Mucosa of rectum (tissue), 2 donors: ENCODE results near the gene TSC2.

ENCODE experiments used
- H3K27ac ChIP-seq, 2 donors: one replicate each; pipeline ENCODE4 v1.7.0; 2013; ENCODE audit warnings: inconsistent platforms in 2 of 2, low read depth in 2 of 2, low read length in 2 of 2
- H3K27me3 ChIP-seq, 2 donors: one replicate each; pipeline ENCODE4 v1.7.0; 2013; ENCODE audit warnings: low read length in 2 of 2; ENCODE audit not compliant: control insufficient read depth in 2 of 2, insufficient read depth in 2 of 2
- H3K36me3 ChIP-seq, 2 donors: one replicate each; pipeline ENCODE4 v1.7.0; 2013; ENCODE audit warnings: low read length in 2 of 2; ENCODE audit not compliant: control insufficient read depth in 2 of 2, insufficient read depth in 2 of 2
- H3K4me1 ChIP-seq, 2 donors: one replicate each; pipeline ENCODE4 v1.7.0; 2013; ENCODE audit warnings: low read length in 2 of 2, mild to moderate bottlenecking in 1 of 2; ENCODE audit not compliant: control insufficient read depth in 2 of 2, insufficient read depth in 2 of 2
- H3K4me3 ChIP-seq, 2 donors: one replicate each; pipeline ENCODE4 v1.7.0; 2013; ENCODE audit warnings: low read length in 2 of 2
- H3K9ac ChIP-seq, 2 donors: one replicate each; pipeline ENCODE4 v1.7.0; 2013; ENCODE audit warnings: low read length in 2 of 2, low read depth in 1 of 2, mild to moderate bottlenecking in 1 of 2
- H3K9me3 ChIP-seq, 2 donors: one replicate each; pipeline ENCODE4 v1.7.0; 2013; ENCODE audit warnings: low read length in 2 of 2; ENCODE audit not compliant: control insufficient read depth in 2 of 2
- donor health status: healthy.
- donor health status: Normal muscosa, but diverticular disease.

The TSC2 gene

DNA sequence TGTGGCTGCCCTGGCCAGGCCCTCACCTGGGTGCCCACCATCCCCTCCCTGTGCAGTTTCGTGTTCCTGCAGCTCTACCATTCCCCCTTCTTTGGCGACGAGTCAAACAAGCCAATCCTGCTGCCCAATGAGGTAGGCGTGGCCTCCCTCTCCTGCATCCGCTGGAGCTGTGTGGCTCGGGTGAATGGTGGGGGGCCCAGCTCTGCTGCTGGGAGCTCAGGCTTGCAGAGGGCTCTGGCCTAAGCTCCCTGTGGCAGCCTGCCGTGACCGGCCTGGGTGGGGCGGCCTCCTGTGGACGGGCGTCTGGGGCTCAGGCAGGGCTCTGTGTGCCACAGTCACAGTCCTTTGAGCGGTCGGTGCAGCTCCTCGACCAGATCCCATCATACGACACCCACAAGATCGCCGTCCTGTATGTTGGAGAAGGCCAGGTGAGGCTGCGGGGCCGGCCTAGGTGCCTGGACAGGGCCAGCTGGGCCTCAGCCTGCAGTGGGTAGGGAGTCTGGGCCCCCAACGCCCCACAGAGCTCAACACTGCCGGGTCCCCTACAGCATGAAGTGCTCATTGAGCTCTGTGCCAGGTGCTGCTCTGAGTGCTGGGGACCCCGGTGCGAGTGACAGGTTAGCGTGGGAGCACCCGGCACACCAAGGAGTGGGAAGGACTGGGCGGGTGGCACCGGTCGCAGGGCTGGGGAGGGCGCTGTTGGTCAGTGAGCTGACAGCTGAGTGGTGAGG, 37.3 kb downstream of the TSC2 start:
- Histone ChIP-seq H3K36me3 (peaks cover 53 to 54% of the 10 kb centered on the region in 2 donors), H3K4me3 (no peak overlapping the region), H3K27me3 (no peaks in the 10 kb centered on the region), H3K9ac (no peak overlapping the region), H3K9me3 (no peaks in the 10 kb centered on the region), H3K4me1 (peaks cover 10 to 22% of the 10 kb centered on the region in 2 donors), H3K27ac (no peak overlapping the region)

DNA sequence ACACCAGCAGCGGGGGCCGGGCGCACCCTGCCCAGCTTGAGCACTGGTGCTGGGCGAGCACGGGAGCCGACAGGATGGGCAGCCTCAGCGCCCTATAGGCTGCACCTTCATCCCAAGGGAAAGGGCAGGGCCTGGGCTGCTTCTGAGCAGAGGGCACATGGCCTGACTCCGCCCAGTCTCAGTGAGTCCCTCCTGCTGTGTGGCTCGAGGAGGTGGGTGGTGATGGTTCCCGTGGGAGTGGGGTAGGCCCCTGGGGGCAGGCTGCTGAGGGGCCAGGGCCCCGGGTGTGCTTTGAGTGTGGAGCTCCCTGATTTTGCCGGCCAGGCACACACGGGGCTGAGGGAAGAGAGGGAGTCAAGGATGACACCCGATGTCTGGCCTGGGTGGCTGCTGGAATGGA, 37.9 kb downstream of the TSC2 start:
- Histone ChIP-seq H3K9ac (no peak overlapping the region), H3K4me1 (peaks cover 15 to 28% of the 10 kb centered on the region in 2 donors), H3K9me3 (no peaks in the 10 kb centered on the region), H3K27ac (no peak overlapping the region), H3K36me3 (peaks cover 51 to 56% of the 10 kb centered on the region in 2 donors), H3K27me3 (no peaks in the 10 kb centered on the region), H3K4me3 (no peak overlapping the region)

DNA sequence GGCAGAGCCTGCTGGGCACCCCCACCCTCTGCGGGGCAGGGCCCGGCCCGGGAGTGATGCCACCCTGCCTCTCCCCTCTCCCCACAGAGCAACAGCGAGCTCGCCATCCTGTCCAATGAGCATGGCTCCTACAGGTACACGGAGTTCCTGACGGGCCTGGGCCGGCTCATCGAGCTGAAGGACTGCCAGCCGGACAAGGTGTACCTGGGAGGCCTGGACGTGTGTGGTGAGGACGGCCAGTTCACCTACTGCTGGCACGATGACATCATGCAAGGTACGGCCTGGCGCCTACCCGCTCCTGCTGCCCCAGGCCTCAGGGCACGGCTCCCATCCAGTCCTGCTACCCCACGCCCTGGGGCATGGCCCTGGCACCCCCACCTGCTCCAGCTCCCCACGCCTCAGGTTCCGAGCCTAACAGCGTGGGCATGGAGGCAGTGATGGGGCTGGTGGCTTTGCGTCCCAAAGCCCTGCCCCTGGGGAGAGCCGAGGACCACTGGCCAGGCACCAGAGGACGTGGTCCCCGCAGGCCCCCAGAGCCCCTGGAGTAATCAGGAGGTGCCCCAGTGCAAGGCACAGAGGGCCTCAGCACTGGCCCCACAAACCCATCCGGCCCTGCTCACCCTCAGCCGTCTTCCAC, 38.4 kb downstream of the TSC2 start:
- Histone ChIP-seq H3K27me3 (no peaks in the 10 kb centered on the region), H3K9me3 (no peaks in the 10 kb centered on the region), H3K4me1 (peaks cover 15 to 28% of the 10 kb centered on the region in 2 donors), H3K4me3 (no peak overlapping the region), H3K36me3 (peaks cover 48 to 50% of the 10 kb centered on the region in 2 donors), H3K9ac (no peak overlapping the region), H3K27ac (no peak overlapping the region)

DNA sequence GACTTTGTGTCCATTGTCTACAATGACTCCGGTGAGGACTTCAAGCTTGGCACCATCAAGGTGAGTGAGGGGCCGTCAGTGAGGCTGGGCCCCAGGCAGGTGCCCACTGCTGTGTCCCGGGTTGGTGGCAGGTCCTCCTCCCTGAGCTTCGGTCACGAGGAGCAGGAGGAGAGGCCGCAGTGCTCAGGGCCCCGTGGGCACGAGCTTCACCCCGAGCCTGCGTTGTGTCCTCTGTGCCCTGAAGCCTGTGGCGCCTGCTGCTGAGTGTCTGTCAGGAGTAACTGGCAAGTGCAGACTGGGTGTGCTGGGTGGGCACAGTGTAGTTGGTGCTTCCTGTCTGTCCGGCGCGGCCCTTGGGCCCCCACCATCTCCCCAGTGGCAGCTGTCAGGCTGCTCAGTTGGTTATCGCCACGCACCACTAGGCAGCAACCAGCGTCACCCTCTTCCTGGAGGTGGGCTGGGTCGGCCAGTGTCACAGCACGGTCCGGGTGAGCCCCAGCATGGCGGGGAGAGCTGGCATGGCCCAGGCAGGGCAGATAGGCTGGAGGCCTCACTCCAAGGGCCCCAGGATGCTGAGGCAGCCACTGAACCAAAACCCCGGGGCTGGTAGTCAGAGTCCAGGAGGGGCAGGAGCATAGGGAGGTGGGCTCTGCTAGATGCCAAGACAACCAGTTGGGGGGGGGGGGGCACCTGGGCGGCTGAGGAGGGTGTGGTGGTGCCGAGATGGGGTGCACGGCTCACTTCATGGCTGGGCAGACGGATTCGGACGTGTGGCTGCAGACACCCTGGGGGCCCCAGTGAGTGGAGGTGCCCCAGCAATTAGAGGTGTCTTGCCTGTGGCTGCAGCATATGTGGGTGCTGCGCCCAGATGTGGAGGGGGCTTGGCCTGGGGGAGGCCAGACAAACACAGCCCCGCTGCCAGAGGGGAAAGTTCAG, 39.3 kb downstream of the TSC2 start:
- Histone ChIP-seq H3K27me3 (no peaks in the 10 kb centered on the region), H3K4me1 (peaks cover 21 to 32% of the 10 kb centered on the region in 2 donors), H3K9ac (no peak overlapping the region), H3K36me3 (peaks cover 46 to 51% of the 10 kb centered on the region in 2 donors), H3K27ac (no peak overlapping the region), H3K9me3 (no peaks in the 10 kb centered on the region), H3K4me3 (no peak overlapping the region)

DNA sequence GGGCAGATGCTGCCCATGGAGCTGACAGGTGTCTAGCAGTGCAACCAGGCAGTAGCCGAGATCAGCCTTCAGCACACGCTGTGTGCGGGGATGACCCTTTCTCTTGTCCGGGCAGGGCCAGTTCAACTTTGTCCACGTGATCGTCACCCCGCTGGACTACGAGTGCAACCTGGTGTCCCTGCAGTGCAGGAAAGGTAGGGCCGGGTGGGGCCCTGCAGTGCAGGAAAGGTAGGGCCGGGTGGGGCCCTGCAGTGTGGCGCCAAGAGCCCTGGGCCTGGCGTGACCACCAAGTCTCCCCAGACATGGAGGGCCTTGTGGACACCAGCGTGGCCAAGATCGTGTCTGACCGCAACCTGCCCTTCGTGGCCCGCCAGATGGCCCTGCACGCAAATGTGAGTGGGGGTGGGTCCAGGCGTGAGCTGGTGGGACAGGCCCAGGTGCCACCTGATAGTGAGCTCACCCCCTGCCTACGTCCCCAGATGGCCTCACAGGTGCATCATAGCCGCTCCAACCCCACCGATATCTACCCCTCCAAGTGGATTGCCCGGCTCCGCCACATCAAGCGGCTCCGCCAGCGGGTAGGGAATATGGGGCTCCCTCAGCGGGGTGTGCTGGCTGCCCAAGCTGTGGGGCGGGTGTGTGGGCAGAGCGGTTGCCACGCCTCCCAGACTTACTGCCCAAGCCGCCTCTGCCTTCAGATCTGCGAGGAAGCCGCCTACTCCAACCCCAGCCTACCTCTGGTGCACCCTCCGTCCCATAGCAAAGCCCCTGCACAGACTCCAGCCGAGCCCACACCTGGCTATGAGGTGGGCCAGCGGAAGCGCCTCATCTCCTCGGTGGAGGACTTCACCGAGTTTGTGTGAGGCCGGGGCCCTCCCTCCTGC, 40.2 kb downstream of the TSC2 start:
- no peak overlapping the region for H3K27ac ChIP-seq
- H3K36me3 ChIP-seq, result peaks cover 47 to 56% of the 10 kb centered on the region in 2 donors
- H3K4me3 ChIP-seq, result no peak overlapping the region
- peaks cover 22 to 33% of the 10 kb centered on the region in 2 donors for H3K4me1 ChIP-seq
- H3K27me3 ChIP-seq, result no peaks in the 10 kb centered on the region
- no peak overlapping the region for H3K9ac ChIP-seq
- no peaks in the 10 kb centered on the region for H3K9me3 ChIP-seq

DNA sequence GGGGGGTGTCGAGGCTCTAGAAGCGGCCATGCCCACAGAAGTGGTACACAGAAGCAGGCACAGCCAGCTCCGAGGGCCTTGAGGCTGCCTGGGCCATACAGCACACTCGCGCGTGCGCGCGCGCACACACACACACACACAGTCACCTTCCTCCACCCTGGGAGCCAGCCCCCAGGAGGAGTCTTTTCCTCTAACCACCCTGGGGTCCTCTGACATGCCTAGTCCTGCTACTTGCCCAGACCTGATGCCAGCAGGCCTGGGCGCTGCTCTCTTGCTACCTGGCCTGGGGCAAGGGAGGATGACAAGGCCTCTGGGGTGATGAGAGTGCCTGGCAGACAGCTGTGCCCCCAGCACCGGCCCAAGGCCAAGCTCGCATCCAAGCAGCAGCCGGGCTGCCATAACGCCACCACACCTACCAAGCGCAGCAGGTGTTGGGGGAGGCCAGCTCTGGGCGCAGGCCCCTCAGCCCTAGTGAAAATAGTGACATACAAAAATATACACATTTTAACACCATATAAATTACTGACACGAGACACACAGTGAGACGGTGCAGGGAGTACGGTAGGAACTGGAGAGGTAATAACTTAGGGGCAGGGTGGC, 41.1 kb downstream of the TSC2 start:
- peaks cover 47% of the 10 kb centered on the region in 2 donors for H3K36me3 ChIP-seq

DNA sequence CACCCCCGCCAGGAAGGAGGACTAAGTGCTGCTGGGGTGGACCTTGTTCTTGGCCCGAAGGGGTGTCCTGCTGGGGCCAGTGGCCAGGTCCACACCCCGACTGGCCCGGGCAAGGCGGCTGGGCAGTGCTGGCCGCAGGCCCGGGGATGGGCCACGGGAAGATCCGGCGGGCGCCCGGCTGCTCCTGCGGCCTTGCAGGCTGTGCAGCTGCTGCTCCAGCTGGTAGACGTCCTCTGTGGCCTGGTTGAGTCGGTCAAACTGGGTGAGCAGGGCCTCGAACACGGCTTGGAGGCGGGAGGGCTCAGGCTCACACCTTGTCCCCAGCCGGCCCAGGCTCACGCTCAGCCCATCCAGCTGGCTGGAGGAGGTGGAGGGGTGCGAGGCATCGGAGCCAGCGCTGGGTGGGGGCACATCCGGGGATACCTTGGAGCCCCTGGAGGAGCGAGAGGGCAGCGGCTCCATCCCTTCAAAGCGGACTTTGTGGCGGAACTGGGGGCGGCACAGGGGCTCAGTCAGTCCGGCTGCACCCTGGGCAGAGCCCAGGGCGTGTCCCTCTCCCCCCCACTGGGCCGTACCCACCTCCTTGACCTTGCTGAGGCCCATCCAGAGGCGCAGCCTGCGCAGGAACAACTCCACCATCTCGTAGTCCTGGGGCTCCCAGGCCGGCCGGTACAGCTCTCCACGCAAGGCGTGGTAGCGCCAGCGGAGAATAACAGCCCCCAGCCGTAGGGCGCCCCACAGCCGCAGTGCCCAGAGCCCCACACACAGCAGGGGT, 42.1 kb downstream of the TSC2 start:
- no peaks in the 10 kb centered on the region for H3K27me3 ChIP-seq
- H3K9me3 ChIP-seq, result no peaks in the 10 kb centered on the region
- peaks cover 20 to 31% of the 10 kb centered on the region in 2 donors for H3K4me1 ChIP-seq
- peak overlapping the region; percentile 72 to 75 for H3K9ac ChIP-seq
- peaks cover 38 to 54% of the 10 kb centered on the region in 2 donors for H3K36me3 ChIP-seq
- peak overlapping the region; percentile 60 to 64 for H3K4me3 ChIP-seq
- peak overlapping the region; percentile 94 to 97 for H3K27ac ChIP-seq

More for the DNA sequence above, 41.1 kb downstream of the TSC2 start:
- H3K9me3 ChIP-seq, result no peaks in the 10 kb centered on the region
- H3K9ac ChIP-seq, result no peak overlapping the region
- no peak overlapping the region for H3K27ac ChIP-seq
- no peaks in the 10 kb centered on the region for H3K27me3 ChIP-seq
- H3K4me3 ChIP-seq, result no peak overlapping the region
- H3K4me1 ChIP-seq, result peaks cover 20 to 31% of the 10 kb centered on the region in 2 donors

DNA sequence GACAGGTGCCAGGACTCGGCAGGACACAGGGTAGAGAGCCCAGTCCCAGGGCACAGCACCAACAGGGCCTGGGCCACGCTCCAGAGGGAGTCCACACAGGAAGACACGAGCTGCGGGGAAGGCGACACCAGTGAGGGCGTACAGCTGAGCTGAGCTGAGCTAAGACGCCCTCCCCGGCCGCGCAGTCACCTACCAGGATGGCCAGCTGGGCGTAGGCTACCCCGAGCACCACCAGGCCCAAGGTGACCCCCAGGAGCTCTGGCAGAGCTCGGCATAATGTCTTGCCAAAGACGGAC, 42.6 kb downstream of the TSC2 start:
- H3K4me1 ChIP-seq, result peaks cover 20 to 31% of the 10 kb centered on the region in 2 donors
- peak overlapping the region; percentile 60 to 64 for H3K4me3 ChIP-seq
- H3K27me3 ChIP-seq, result no peaks in the 10 kb centered on the region
- peaks cover 33 to 53% of the 10 kb centered on the region in 2 donors for H3K36me3 ChIP-seq
- peak overlapping the region; percentile 72 to 75 for H3K9ac ChIP-seq
- H3K9me3 ChIP-seq, result no peaks in the 10 kb centered on the region
- peak overlapping the region; percentile 94 to 97 for H3K27ac ChIP-seq
